ENCODE measurements around the gene ACSF3.

Gene ACSF3

GRCh38 chr16:89159850-89160354 is 66.2 kb downstream of the ACSF3 start:
- no peak for DNase-seq (ENCODE audit: extremely low read depth, insufficient read length)
- no peaks in the 10 kb centered on the region for H3K27me3 ChIP-seq (replicated peaks; ENCODE audit: control insufficient read depth, insufficient read depth, low read length)
- TF ChIP-seq, protein P1, sequence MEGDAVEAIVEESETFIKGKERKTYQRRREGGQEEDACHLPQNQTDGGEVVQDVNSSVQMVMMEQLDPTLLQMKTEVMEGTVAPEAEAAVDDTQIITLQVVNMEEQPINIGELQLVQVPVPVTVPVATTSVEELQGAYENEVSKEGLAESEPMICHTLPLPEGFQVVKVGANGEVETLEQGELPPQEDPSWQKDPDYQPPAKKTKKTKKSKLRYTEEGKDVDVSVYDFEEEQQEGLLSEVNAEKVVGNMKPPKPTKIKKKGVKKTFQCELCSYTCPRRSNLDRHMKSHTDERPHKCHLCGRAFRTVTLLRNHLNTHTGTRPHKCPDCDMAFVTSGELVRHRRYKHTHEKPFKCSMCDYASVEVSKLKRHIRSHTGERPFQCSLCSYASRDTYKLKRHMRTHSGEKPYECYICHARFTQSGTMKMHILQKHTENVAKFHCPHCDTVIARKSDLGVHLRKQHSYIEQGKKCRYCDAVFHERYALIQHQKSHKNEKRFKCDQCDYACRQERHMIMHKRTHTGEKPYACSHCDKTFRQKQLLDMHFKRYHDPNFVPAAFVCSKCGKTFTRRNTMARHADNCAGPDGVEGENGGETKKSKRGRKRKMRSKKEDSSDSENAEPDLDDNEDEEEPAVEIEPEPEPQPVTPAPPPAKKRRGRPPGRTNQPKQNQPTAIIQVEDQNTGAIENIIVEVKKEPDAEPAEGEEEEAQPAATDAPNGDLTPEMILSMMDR (IDR thresholded peaks at IDR 0.05; ENCODE audit: insufficient read depth, low read length, poor library complexity, severe bottlenecking): no peak
- H3K36me3 ChIP-seq (ENCODE audit: control insufficient read depth, insufficient read depth, low read length): no peaks in the 10 kb centered on the region
- H3K4me3 ChIP-seq (replicated peaks; ENCODE audit: low read depth, low read length): no peak overlapping the region

GRCh38 chr16:89160977-89161701 is 67.5 kb downstream of the ACSF3 start:
- Histone ChIP-seq H3K4me3 (replicated peaks; ENCODE audit: low read depth, low read length) (no peak overlapping the region), H3K36me3 (ENCODE audit: control insufficient read depth, insufficient read depth, low read length) (no peaks in the 10 kb centered on the region), H3K27me3 (replicated peaks; ENCODE audit: control insufficient read depth, insufficient read depth, low read length) (no peaks in the 10 kb centered on the region)
- no peak for DNase-seq (ENCODE audit: extremely low read depth, insufficient read length)
- TF ChIP-seq, protein P1 (IDR thresholded peaks at IDR 0.05; ENCODE audit: insufficient read depth, low read length, poor library complexity, severe bottlenecking): no peak

- Histone ChIP-seq H3K36me3 (ENCODE audit: control insufficient read depth, insufficient read depth, low read length) (no peaks in the 10 kb centered on the region), H3K27me3 (replicated peaks; ENCODE audit: control insufficient read depth, insufficient read depth, low read length) (no peaks in the 10 kb centered on the region), H3K4me3 (replicated peaks; ENCODE audit: low read depth, low read length) (no peak overlapping the region)
- TF ChIP-seq, protein P1 (IDR thresholded peaks at IDR 0.05; ENCODE audit: insufficient read depth, low read length, poor library complexity, severe bottlenecking): no peak
- DNase-seq (ENCODE audit: extremely low read depth, insufficient read length): no peak
Observed at GRCh38 chr16:89161763-89162713, 68.4 kb downstream of the ACSF3 start.

DNA sequence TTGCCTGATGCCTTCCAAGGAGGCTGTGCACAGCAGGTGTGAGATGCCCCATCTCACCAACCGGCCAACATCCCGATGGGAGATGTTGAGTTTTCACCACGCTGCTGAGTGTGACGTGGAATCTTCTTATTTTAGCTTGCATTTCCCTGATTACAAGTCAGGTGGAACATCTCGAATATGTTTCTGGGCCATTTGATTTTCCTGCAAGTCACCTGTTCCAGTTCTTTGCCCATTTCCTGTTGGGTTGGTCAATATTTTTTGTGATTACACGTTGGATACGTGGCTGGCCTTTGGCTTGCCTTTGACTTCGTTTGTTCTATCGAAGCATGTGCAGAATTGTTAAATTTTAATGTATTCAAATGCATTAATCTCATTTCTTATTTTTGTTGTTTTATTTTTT is 69.6 kb downstream of the ACSF3 start:
- TF ChIP-seq, protein P1 (IDR thresholded peaks at IDR 0.05; ENCODE audit: insufficient read depth, low read length, poor library complexity, severe bottlenecking): no peak
- H3K36me3 ChIP-seq (ENCODE audit: control insufficient read depth, insufficient read depth, low read length): no peaks in the 10 kb centered on the region
- no peak for DNase-seq (ENCODE audit: extremely low read depth, insufficient read length)
- H3K4me3 ChIP-seq (replicated peaks; ENCODE audit: low read depth, low read length): no peak overlapping the region
- H3K27me3 ChIP-seq (replicated peaks; ENCODE audit: control insufficient read depth, insufficient read depth, low read length): no peaks in the 10 kb centered on the region

DNA sequence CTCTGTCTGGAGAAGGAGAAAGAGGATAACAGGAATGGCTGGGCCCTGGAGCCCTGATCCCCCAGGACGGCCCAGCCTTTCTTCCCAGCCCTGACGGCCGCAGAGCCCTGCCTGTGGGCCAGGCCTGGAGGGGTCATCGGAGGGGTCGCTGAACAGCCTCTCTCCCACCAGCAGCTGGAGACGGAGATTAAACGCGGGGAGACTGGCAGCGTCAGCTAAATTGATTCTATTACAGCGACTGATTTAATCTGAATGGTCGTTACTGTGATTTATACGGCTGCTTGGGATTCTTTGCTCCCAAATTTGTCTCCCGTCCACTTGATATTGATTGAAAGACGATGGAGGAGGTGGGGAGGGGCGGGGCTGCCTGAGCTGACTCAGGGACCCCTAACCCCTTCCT is 70.8 kb downstream of the ACSF3 start:
- DNase-seq (ENCODE audit: extremely low read depth, insufficient read length): no peak
- Histone ChIP-seq H3K36me3 (ENCODE audit: control insufficient read depth, insufficient read depth, low read length) (no peaks in the 10 kb centered on the region), H3K4me3 (replicated peaks; ENCODE audit: low read depth, low read length) (no peak overlapping the region), H3K27me3 (replicated peaks; ENCODE audit: control insufficient read depth, insufficient read depth, low read length) (no peaks in the 10 kb centered on the region)
- TF ChIP-seq, protein P1 (IDR thresholded peaks at IDR 0.05; ENCODE audit: insufficient read depth, low read length, poor library complexity, severe bottlenecking): no peak
